CD8-positive, alpha-beta memory T cell (primary cell): ENCODE measurements around the gene WDTC1. TPM values are rescaled to one million over a fixed set of nuclear protein-coding genes. Genes with fewer than 3 reads are reported as not detected.

Source experiments
- CTCF ChIA-PET: fragments of 350-600 bp; sonication (Branson Sonifier 250); formaldehyde crosslinking; loops from one replicate; lab custom pipeline; 2021; ENCODE audit warnings: antibody characterized with exemption; lab: Charles Lee
- POLR2A ChIA-PET: fragments of 350-600 bp; sonication (Branson Sonifier 250); formaldehyde crosslinking; loops from one replicate; lab custom pipeline; 2021; ENCODE audit warnings: antibody characterized with exemption; lab: Charles Lee
- DNase-seq, 5 donors: peaks; one replicate each; pipeline versions ENCODE4 v3.0.0 to v3.0.0-alpha.2; 2020 to 2022; ENCODE audit warnings: mixed read lengths in 1 of 5
- H3K27ac ChIP-seq: one replicate; pipeline ENCODE4 v1.7.0; 2013; ENCODE audit warnings: low read depth, mild to moderate bottlenecking, low read length, moderate library complexity
- H3K27me3 ChIP-seq: 2 replicates; pipeline ENCODE4 v1.7.0; 2013; ENCODE audit warnings: low read length, mild to moderate bottlenecking; ENCODE audit not compliant: insufficient read depth, poor library complexity, severe bottlenecking
- H3K36me3 ChIP-seq: 2 replicates; pipeline ENCODE4 v1.7.0; 2013; ENCODE audit warnings: mild to moderate bottlenecking, low read length, moderate library complexity; ENCODE audit not compliant: insufficient read depth
- H3K4me1 ChIP-seq: 2 replicates; pipeline ENCODE4 v1.7.0; 2013; ENCODE audit warnings: mild to moderate bottlenecking, low read length, moderate library complexity; ENCODE audit not compliant: insufficient read depth
- H3K4me3 ChIP-seq: 2 replicates; pipeline ENCODE4 v1.7.0; 2013; ENCODE audit warnings: mild to moderate bottlenecking, low read length
- H3K9me3 ChIP-seq: 2 replicates; pipeline ENCODE4 v1.7.0; 2013; ENCODE audit warnings: mild to moderate bottlenecking, low read length
- H3K27ac Mint-ChIP-seq, 8 donors: one replicate each; pipeline ENCODE4 v1.8.0; 2020 to 2021; ENCODE audit warnings: mixed read lengths in 8 of 8, mild to moderate bottlenecking in 6 of 8, inconsistent platforms in 3 of 8, moderate library complexity in 3 of 8
- H3K27me3 Mint-ChIP-seq, 2 donors: one replicate each; pipeline ENCODE4 v1.8.0; 2020 to 2021; ENCODE audit warnings: mixed read lengths in 2 of 2, mild to moderate bottlenecking in 1 of 2, moderate library complexity in 1 of 2
- H3K36me3 Mint-ChIP-seq, 3 donors: one replicate each; pipeline ENCODE4 v1.8.0; 2020 to 2021; ENCODE audit warnings: mixed read lengths in 3 of 3, inconsistent platforms in 1 of 3, mild to moderate bottlenecking in 1 of 3
- H3K4me1 Mint-ChIP-seq, 3 donors: one replicate each; pipeline ENCODE4 v1.8.0; 2020 to 2021; ENCODE audit warnings: mixed read lengths in 3 of 3, inconsistent platforms in 1 of 3, mild to moderate bottlenecking in 1 of 3
- H3K4me3 Mint-ChIP-seq, 7 donors: one replicate each; pipeline ENCODE4 v1.8.0; 2020 to 2021; ENCODE audit warnings: mixed read lengths in 7 of 7, mild to moderate bottlenecking in 6 of 7, moderate library complexity in 4 of 7, inconsistent platforms in 2 of 7
- H3K9me3 Mint-ChIP-seq, 5 donors: one replicate each; pipeline ENCODE4 v1.8.0; 2020 to 2022; ENCODE audit warnings: mixed read lengths in 5 of 5, mild to moderate bottlenecking in 3 of 5, moderate library complexity in 2 of 5, inconsistent platforms in 1 of 5
- polyA plus RNA-seq: library from polyadenylated mRNA; unstranded; fragments of 300-500 nt; fragmentation: Illumina TruSeq; gene quantifications from one replicate; pipeline ENCODE4 v1.2.3, GENCODE V29; 2021
- total RNA-seq, 2 experiments: library from RNA; stranded (reverse); gene quantifications; one replicate each; pipeline ENCODE4 v1.2.3, GENCODE V29; 2021

The WDTC1 gene
- total and polyA plus RNA-seq, 3 experiments from 2014 or later, result 8.6 to 22.3 (median 22.2) TPM

- H3K36me3 ChIP-seq, result peaks cover 37% of the 10 kb centered on the region
- no peak overlapping the region for H3K27ac ChIP-seq
- Mint-ChIP-seq H3K27ac (peak overlapping the region in 4 of 8 donors; percentile 5 to 73 (median 18)), H3K4me3 (peak overlapping the region in 2 of 7 donors; percentile 22), H3K4me1 (peaks cover 53 to 90% (median 68%) of the 10 kb centered on the region in 3 donors), H3K9me3 (no peaks in the 10 kb centered on the region), H3K36me3 (peaks cover 0 to 83% (median 6%) of the 10 kb centered on the region in 3 donors), H3K27me3 (no peaks in the 10 kb centered on the region)
- H3K27me3 ChIP-seq, result no peaks in the 10 kb centered on the region
- no peaks in the 10 kb centered on the region for H3K9me3 ChIP-seq
- POLR2A ChIA-PET, result no interaction called here
- no peak for DNase-seq
- H3K4me3 ChIP-seq, result no peak overlapping the region
- H3K4me1 ChIP-seq, result peaks cover 39% of the 10 kb centered on the region
- CTCF ChIA-PET, result interaction anchor here (1.3 to 6.3 kb wide), 4 partner anchors 8 to 62 kb away, joined by 3 to 25 read pairs (median 5); no protein-coding TSS in a partner anchor
Measured at GRCh38 chr1:27327964-27328363, 93.5 kb downstream of the WDTC1 start.

- H3K4me3 Mint-ChIP-seq, result peak overlapping the region in 1 of 7 donors; percentile 23
- H3K4me1 Mint-ChIP-seq, result peaks cover 39 to 67% (median 46%) of the 10 kb centered on the region in 3 donors
- peaks cover 0 to 91% (median 3%) of the 10 kb centered on the region in 3 donors for H3K36me3 Mint-ChIP-seq
- no peak overlapping the region for H3K27ac ChIP-seq
- no peak overlapping the region for H3K4me3 ChIP-seq
- H3K27me3 ChIP-seq, result no peaks in the 10 kb centered on the region
- H3K27me3 Mint-ChIP-seq, result no peaks in the 10 kb centered on the region
- POLR2A ChIA-PET, result no interaction called here
- peaks cover 42% of the 10 kb centered on the region for H3K36me3 ChIP-seq
- peaks cover 29% of the 10 kb centered on the region for H3K4me1 ChIP-seq
- H3K9me3 ChIP-seq, result no peaks in the 10 kb centered on the region
- no peaks in the 10 kb centered on the region for H3K9me3 Mint-ChIP-seq
- H3K27ac Mint-ChIP-seq, result peak overlapping the region in 3 of 8 donors; percentile 50 to 95 (median 60)
- CTCF ChIA-PET, result interaction anchor here (0.9 to 8.8 kb wide), 2 partner anchors 24 to 30 kb away, joined by 3 to 99 read pairs; no protein-coding TSS in a partner anchor
- DNase-seq, result no peak
Measured at GRCh38 chr1:27330786-27331185, 96.4 kb downstream of the WDTC1 start.

- POLR2A ChIA-PET, result no interaction called here
- no peak overlapping the region for H3K4me3 Mint-ChIP-seq
Measured at GRCh38 chr1:27331426-27331825, 97.0 kb downstream of the WDTC1 start.

DNA sequence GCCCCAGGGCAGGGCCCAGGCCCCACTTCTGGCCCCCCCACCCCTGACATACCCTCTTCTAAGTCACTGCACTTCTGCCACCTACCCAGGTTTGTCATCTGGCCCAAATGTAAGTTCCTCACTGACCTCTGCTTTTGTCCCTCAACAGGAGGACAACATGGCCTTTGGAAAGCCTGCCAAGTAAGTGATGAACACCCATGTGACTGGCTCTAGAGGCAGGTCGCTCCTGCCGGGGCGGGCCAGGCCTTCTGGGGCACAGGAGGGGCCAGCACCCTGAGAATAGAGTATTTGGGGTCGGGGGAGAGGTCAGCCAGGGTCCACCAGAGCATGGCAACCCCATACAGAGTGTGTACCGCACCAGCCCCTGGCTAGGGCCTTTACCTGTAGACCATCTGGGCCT is 97.5 kb downstream of the WDTC1 start:
- no peak overlapping the region for H3K27ac ChIP-seq
- CTCF ChIA-PET, result interaction anchor here (0.9 to 8.8 kb wide), 15 partner anchors 9 to 67 kb away, joined by 3 to 99 read pairs (median 15); partner anchors contain the start of genes FCN3, MAP3K6, SYTL1 and TMEM222

More at GRCh38 chr1:27331426-27331825, 97.0 kb downstream of the WDTC1 start:
- CTCF ChIA-PET, result interaction anchor here (1.1 to 8.8 kb wide), 7 partner anchors 11 to 59 kb away, joined by 7 to 99 read pairs (median 16); partner anchors contain the start of genes MAP3K6 and SYTL1
- H3K9me3 Mint-ChIP-seq, result no peaks in the 10 kb centered on the region
- no peaks in the 10 kb centered on the region for H3K27me3 Mint-ChIP-seq
- peaks cover 34 to 60% (median 40%) of the 10 kb centered on the region in 3 donors for H3K4me1 Mint-ChIP-seq
- DNase-seq, result no peak
- H3K9me3 ChIP-seq, result no peaks in the 10 kb centered on the region
- H3K36me3 Mint-ChIP-seq, result peaks cover 0 to 91% (median 3%) of the 10 kb centered on the region in 3 donors
- no peak overlapping the region for H3K27ac ChIP-seq
- peaks cover 23% of the 10 kb centered on the region for H3K4me1 ChIP-seq
- H3K36me3 ChIP-seq, result peaks cover 43% of the 10 kb centered on the region
- no peaks in the 10 kb centered on the region for H3K27me3 ChIP-seq
- H3K4me3 ChIP-seq, result no peak overlapping the region
- peak overlapping the region in 3 of 8 donors; percentile 29 to 50 (median 45) for H3K27ac Mint-ChIP-seq

DNA sequence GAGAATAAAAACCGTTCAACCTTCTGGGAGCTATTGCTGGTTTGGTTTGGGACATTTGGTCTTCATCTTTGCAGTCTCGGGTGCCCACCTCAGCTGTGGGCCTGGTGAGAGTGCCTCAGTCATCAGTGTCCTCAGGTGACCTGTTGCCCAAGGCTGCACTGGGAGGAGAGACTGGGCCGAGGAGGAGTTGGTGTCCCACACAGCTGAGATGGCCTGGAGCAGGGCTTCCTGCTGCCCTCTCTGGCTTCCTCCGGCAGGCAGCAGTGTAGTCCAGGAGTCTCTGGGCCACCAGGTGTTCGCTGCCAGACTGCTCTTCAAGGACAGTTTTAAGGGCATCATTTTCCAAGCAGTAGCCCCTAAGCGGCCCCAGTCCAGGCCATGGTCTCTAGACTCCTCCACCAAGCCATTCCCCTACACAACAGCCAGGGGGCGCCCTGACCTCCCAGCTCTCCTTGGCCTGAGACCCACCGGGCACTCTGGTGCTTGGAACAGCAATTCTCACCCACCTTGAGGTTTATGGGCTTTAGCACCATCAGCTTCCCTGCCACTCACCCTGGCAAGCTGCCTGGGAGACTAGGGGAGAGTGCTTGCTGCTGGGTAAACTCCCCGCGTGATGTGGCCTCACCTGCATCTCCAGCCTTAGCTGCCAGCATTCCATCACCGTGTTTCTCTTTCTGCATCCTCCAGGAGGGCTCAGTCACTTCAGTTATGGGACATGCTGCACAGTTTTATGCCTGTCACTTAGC is 98.3 kb downstream of the WDTC1 start:
- no peak overlapping the region for H3K4me3 ChIP-seq
- H3K27ac ChIP-seq, result no peak overlapping the region
- H3K27ac Mint-ChIP-seq, result peak overlapping the region in 7 of 8 donors; percentile 9 to 88 (median 71)
- no peaks in the 10 kb centered on the region for H3K27me3 ChIP-seq
- peaks cover 27 to 50% (median 30%) of the 10 kb centered on the region in 3 donors for H3K4me1 Mint-ChIP-seq
- no peaks in the 10 kb centered on the region for H3K27me3 Mint-ChIP-seq
- peaks cover 45% of the 10 kb centered on the region for H3K36me3 ChIP-seq
- peak overlapping the region in 1 of 7 donors; percentile 20 for H3K4me3 Mint-ChIP-seq
- peaks cover 0 to 88% (median 3%) of the 10 kb centered on the region in 3 donors for H3K36me3 Mint-ChIP-seq
- DNase-seq, result peak; percentile 46 to 73 (median 59)
- ChIA-PET CTCF (interaction anchor here (0.8 to 8.8 kb wide), 20 partner anchors 9 to 231 kb away, joined by 3 to 99 read pairs (median 10); partner anchors contain the start of genes FCN3, MAP3K6, SYTL1 and TMEM222), POLR2A (interaction anchor here (0.7 to 1.7 kb wide), 2 partner anchors 24 to 33 kb away, joined by 3 to 7 read pairs; no protein-coding TSS in a partner anchor)
- H3K4me1 ChIP-seq, result peaks cover 16% of the 10 kb centered on the region
- no peaks in the 10 kb centered on the region for H3K9me3 Mint-ChIP-seq
- H3K9me3 ChIP-seq, result no peaks in the 10 kb centered on the region

More for the DNA sequence above, 97.5 kb downstream of the WDTC1 start:
- peaks cover 0 to 91% (median 4%) of the 10 kb centered on the region in 3 donors for H3K36me3 Mint-ChIP-seq
- no peak overlapping the region for H3K4me3 Mint-ChIP-seq
- H3K4me1 ChIP-seq, result peaks cover 18% of the 10 kb centered on the region
- peak overlapping the region in 4 of 8 donors; percentile 29 to 93 (median 34) for H3K27ac Mint-ChIP-seq
- H3K9me3 ChIP-seq, result no peaks in the 10 kb centered on the region
- peaks cover 30 to 55% (median 35%) of the 10 kb centered on the region in 3 donors for H3K4me1 Mint-ChIP-seq
- POLR2A ChIA-PET, result interaction anchor here (1.7 kb wide), 1 partner anchor 25 kb away, joined by 7 read pairs; no protein-coding TSS in a partner anchor
- no peak for DNase-seq
- H3K9me3 Mint-ChIP-seq, result no peaks in the 10 kb centered on the region
- H3K27me3 ChIP-seq, result no peaks in the 10 kb centered on the region
- H3K27me3 Mint-ChIP-seq, result no peaks in the 10 kb centered on the region
- H3K4me3 ChIP-seq, result no peak overlapping the region
- H3K36me3 ChIP-seq, result peaks cover 45% of the 10 kb centered on the region

GRCh38 chr1:27333717-27334279 is 99.4 kb downstream of the WDTC1 start:
- H3K9me3 ChIP-seq, result no peaks in the 10 kb centered on the region
- H3K27me3 ChIP-seq, result no peaks in the 10 kb centered on the region
- H3K4me3 Mint-ChIP-seq, result no peak overlapping the region
- ChIA-PET CTCF (interaction anchor here (0.6 to 8.8 kb wide), 18 partner anchors 8 to 798 kb away, joined by 3 to 99 read pairs (median 10); partner anchors contain the start of genes SYTL1 and TMEM222), POLR2A (interaction anchor here (0.7 to 1.7 kb wide), 2 partner anchors 23 to 32 kb away, joined by 3 to 7 read pairs; no protein-coding TSS in a partner anchor)
- H3K9me3 Mint-ChIP-seq, result no peaks in the 10 kb centered on the region
- no peaks in the 10 kb centered on the region for H3K27me3 Mint-ChIP-seq
- DNase-seq, result no peak
- H3K4me1 Mint-ChIP-seq, result peaks cover 17 to 42% (median 19%) of the 10 kb centered on the region in 3 donors
- peaks cover 0 to 82% (median 3%) of the 10 kb centered on the region in 3 donors for H3K36me3 Mint-ChIP-seq
- H3K36me3 ChIP-seq, result peaks cover 39% of the 10 kb centered on the region
- H3K4me3 ChIP-seq, result no peak overlapping the region
- peaks cover 16% of the 10 kb centered on the region for H3K4me1 ChIP-seq
- H3K27ac Mint-ChIP-seq, result peak overlapping the region in 2 of 8 donors; percentile 71 to 84
- no peak overlapping the region for H3K27ac ChIP-seq

DNA sequence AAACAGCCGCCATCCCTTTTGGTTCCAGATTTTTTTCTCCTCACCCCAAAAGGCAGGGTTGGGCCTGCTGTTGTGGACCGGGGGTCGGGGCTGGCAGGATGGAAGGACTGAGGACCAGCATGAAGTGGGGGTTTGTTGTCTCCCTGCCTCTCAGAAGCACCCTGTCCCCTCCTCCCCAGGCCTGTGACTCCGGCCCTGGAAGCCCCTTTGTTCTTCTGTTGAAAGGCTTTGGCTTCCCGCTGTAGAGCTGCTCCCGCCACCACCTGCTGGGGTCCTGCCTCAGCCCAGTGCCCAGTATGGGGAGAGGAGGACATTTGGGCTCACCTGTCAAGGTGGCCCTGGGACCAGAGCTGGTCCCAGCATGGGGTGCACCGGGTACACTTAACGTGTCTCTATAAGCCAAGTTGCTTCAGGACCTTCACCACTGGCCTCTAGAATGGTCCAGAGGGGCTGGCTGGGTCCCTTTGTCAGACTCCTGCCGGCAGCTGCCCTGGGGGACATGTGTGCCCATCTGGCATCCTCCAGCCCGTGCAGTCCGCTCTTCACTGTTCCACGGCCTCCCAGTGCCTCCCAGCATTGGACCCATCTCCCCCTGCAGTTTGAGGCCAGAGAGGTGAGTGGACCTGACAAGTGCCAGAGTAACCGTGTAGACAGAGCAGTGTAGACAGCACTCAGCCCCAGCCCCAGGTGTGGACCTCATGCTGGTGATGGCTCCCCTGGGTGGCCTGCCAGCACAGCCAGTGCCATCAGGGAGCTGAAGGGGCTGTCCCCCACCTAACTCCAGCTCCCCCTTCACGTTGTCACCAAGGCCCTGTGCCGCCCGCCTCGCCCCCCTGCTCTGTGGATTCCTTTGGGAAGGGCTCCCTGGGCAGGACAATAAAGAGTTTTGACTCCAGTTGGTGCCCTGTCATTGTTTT is 101.3 kb downstream of the WDTC1 start:
- Mint-ChIP-seq H3K36me3 (peaks cover 0 to 67% (median 3%) of the 10 kb centered on the region in 3 donors), H3K9me3 (no peaks in the 10 kb centered on the region), H3K27ac (peak overlapping the region in 1 of 8 donors; percentile 69), H3K4me1 (peaks cover 23 to 46% (median 28%) of the 10 kb centered on the region in 3 donors), H3K27me3 (no peaks in the 10 kb centered on the region), H3K4me3 (no peak overlapping the region)
- ChIA-PET CTCF (interaction anchor here (0.9 to 8.8 kb wide), 5 partner anchors 8 to 53 kb away, joined by 3 to 99 read pairs (median 4); no protein-coding TSS in a partner anchor), POLR2A (no interaction called here)
- H3K27ac ChIP-seq, result no peak overlapping the region
- no peaks in the 10 kb centered on the region for H3K27me3 ChIP-seq
- no peaks in the 10 kb centered on the region for H3K9me3 ChIP-seq
- H3K4me1 ChIP-seq, result peaks cover 22% of the 10 kb centered on the region
- H3K4me3 ChIP-seq, result no peak overlapping the region
- peaks cover 39% of the 10 kb centered on the region for H3K36me3 ChIP-seq
- peak in 1 of 5 donors; percentile 33 for DNase-seq
